ENCODE results near the gene FAM13A. TPM values are rescaled to one million over a fixed set of nuclear protein-coding genes. Genes with fewer than 3 reads are reported as not detected.
A peak's percentile ranks its signal among the peaks of the same experiment; 100 is the strongest.

The FAM13A gene
- total and polyA plus RNA-seq, 2 of the 8 experiments (the other 6 are each of a cell fraction or from before 2014, with no cell fraction given), result 7.1 to 16.5 TPM

DNA sequence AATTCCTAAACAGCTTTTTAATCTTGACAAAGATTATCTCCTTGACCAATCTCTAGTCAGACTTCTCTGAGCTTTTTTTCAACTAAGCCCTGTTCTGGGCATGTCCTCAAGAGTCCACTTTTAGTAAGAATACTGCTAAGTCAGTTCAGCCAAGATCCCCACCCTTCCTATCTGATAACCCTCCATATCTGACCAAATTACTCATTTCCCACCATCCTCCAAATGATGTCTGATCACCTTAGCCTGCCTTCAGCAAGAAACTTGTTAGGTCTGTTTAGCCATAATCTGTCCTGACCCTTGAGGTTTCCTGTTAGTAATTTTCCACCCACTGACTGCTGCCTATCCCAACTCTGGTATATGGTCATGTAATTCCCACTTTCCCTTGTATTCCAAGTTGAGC lies 65.2 kb downstream of the FAM13A start:
- POLR2A ChIA-PET (ENCODE audit: partially characterized antibody), result no interaction called here
- H2BK120ac ChIP-seq (replicated peaks; ENCODE audit: low read depth, low read length), result no peak overlapping the region
- H3K9me3 ChIP-seq (ENCODE audit: insufficient read depth in 2 of 2, low read depth in 1 of 2, low read length in 1 of 2), result no peaks in the 10 kb centered on the region
- no peak overlapping the region for H3K27ac ChIP-seq (ENCODE audit: low read depth, low read length)
- no peak overlapping the region for H4K5ac ChIP-seq (ENCODE audit: insufficient read length, low read depth, low read length)
- H3K79me1 ChIP-seq (ENCODE audit: low read depth, low read length), result no peaks in the 10 kb centered on the region
- DNase-seq (ENCODE audit: low read depth in 1 of 2, low spot score in 2 of 2), result no peak
- no peak overlapping the region for H3K18ac ChIP-seq (ENCODE audit: extremely low read depth, low read length)
- no peaks in the 10 kb centered on the region for H3K23me2 ChIP-seq (ENCODE audit: low read depth, low read length)
- CTCF ChIA-PET (ENCODE audit: partially characterized antibody), result interaction anchor here (1.2 kb wide), 1 partner anchor 32 kb away, joined by 3 read pairs; no protein-coding TSS in a partner anchor
- H2BK5ac ChIP-seq (ENCODE audit: low read depth, low read length), result no peak overlapping the region
- no peak overlapping the region for H2AFZ ChIP-seq (ENCODE audit: low read length)
- H3K4me3 ChIP-seq (ENCODE audit: extremely low read depth in 1 of 4, insufficient read depth in 2 of 4, low read depth in 3 of 4, low read length in 4 of 4), result no peak overlapping the region
- no peaks in the 10 kb centered on the region for H3K4me1 ChIP-seq (replicated peaks in 1 of 4; ENCODE audit: control insufficient read depth in 3 of 4, insufficient read depth in 4 of 4, low read length in 3 of 4)
- no peak overlapping the region for H3K56ac ChIP-seq (replicated peaks; ENCODE audit: insufficient read length, low read depth, low read length)
- no peak for TF ChIP-seq BRCA1 (IDR thresholded peaks at IDR 0.05; ENCODE audit: low read depth, low read length)
- no peak for TF ChIP-seq RAD21 (IDR thresholded peaks at IDR 0.05 in 1 of 2, conservative IDR thresholded peaks at IDR 0.05 in 1 of 2; ENCODE audit: low read depth in 2 of 2, low read length in 2 of 2)
- TF ChIP-seq ASH2L (IDR thresholded peaks at IDR 0.05; ENCODE audit: low read length), result no peak
- no peak for TF ChIP-seq NRF1 (IDR thresholded peaks at IDR 0.05; ENCODE audit: low read depth, low read length)
- TF ChIP-seq HDAC2 (IDR thresholded peaks at IDR 0.05; ENCODE audit: borderline replicate concordance in 1 of 2, low read depth in 2 of 2, low read length in 2 of 2), result no peak
- TF ChIP-seq TEAD4 (IDR thresholded peaks at IDR 0.05; ENCODE audit: low read depth, low read length), result no peak
- TF ChIP-seq RNF2 (IDR thresholded peaks at IDR 0.05; ENCODE audit: borderline replicate concordance, low read depth, low read length, missing control alignments, poor library complexity, severe bottlenecking), result no peak
- TF ChIP-seq SRF (IDR thresholded peaks at IDR 0.05; ENCODE audit: low read depth, low read length), result no peak
- no peak for TF ChIP-seq SIRT6 (IDR thresholded peaks at IDR 0.05; ENCODE audit: low read length)
- TF ChIP-seq, protein P1, sequence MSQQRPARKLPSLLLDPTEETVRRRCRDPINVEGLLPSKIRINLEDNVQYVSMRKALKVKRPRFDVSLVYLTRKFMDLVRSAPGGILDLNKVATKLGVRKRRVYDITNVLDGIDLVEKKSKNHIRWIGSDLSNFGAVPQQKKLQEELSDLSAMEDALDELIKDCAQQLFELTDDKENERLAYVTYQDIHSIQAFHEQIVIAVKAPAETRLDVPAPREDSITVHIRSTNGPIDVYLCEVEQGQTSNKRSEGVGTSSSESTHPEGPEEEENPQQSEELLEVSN (IDR thresholded peaks at IDR 0.05), result no peak
- TF ChIP-seq KDM1A (IDR thresholded peaks at IDR 0.05; ENCODE audit: borderline replicate concordance, low read length), result no peak
- H2BK20ac ChIP-seq (ENCODE audit: low read length), result no peak overlapping the region
- H4K20me1 ChIP-seq (replicated peaks in 1 of 2; ENCODE audit: control insufficient read depth in 1 of 2, insufficient read depth in 2 of 2, low read length in 2 of 2), result no peaks in the 10 kb centered on the region
- H2BK15ac ChIP-seq (ENCODE audit: low read length), result no peak overlapping the region
- H3K4ac ChIP-seq (replicated peaks; ENCODE audit: insufficient read length, low read depth, low read length), result no peak overlapping the region
- FAIRE-seq, result no peak
- H2BK12ac ChIP-seq (ENCODE audit: low read depth, low read length), result no peak overlapping the region
- H3K4me2 ChIP-seq (ENCODE audit: insufficient read depth in 1 of 2, low read depth in 2 of 2, low read length in 2 of 2), result no peak overlapping the region
- no peak overlapping the region for H4K8ac ChIP-seq (ENCODE audit: extremely low read depth, insufficient read depth, low read length)
- H2AK5ac ChIP-seq (ENCODE audit: low read depth, low read length), result no peak overlapping the region
- no peak overlapping the region for H3K14ac ChIP-seq (ENCODE audit: insufficient read length)
- H3K23ac ChIP-seq (ENCODE audit: insufficient read length), result no peak overlapping the region
- H3K9ac ChIP-seq (replicated peaks in 1 of 4; ENCODE audit: extremely low read depth in 1 of 4, low read depth in 3 of 4, low read length in 3 of 4), result 0 out of 7 replicates have a peak overlapping the region, but pooled peaks of 1 of the 4 experiments have one; percentile 22
- H3K27me3 ChIP-seq (replicated peaks in 1 of 4; ENCODE audit: control insufficient read depth in 3 of 4, extremely low read depth in 1 of 4, insufficient read depth in 3 of 4, low read length in 3 of 4), result no peaks in the 10 kb centered on the region
- no peak overlapping the region for H4K91ac ChIP-seq (replicated peaks; ENCODE audit: insufficient read length, low read length)
- H3K36me3 ChIP-seq (ENCODE audit: control insufficient read depth in 2 of 4, insufficient read depth in 4 of 4, low read length in 3 of 4), result no peaks in the 10 kb centered on the region; a peak in 1 of 8 replicates
- H3K79me2 ChIP-seq (ENCODE audit: control insufficient read depth in 1 of 2, insufficient read depth in 2 of 2, low read length in 2 of 2), result no peaks in the 10 kb centered on the region

All from H1 (cell line).